ENCODE data around the gene IL24. TPM values are rescaled to one million over a fixed set of nuclear protein-coding genes. Genes with fewer than 3 reads are reported as not detected.

IL24 gene
- total RNA-seq, 1 donor from 2014 or later = not detected

DNA sequence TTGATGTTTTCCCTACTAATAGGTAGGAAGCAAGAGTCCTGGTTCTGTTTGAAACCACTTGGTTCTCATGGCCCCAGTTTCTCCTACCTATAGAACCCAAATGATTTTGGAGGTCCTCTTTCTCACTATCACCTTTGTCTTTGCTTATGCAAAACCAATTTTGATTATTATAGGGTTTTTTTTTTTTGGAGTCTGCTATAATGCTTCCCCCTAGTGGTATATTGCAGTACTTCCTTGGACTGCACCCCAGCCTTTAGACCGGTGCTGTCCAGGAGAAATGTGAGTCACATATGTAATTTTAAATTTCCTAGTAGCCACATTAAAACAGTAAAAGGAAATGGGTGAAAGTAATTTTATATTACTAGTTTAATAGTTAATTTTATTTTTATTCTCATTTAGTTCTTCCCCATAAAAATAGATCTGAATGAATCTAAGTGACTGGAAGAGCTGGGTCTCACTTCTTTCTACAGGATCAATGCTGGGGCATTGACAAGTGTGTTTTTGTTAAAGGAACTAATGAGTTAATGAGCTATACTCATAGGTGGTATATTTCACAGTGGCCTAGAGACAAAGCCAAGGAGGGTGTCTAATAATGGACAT, 13.9 kb downstream of the IL24 start:
- POLR2A ChIA-PET = interaction anchor here (0.7 to 12.0 kb wide), 3 partner anchors 11 to 411 kb away, joined by 4 to 267 read pairs (median 48); partner anchors contain the start of gene FCMR

GRCh38 chr1:206912445-206913095, 15.3 kb downstream of the IL24 start:
- Mint-ChIP-seq H3K36me3 (ENCODE audit: low read depth) (peaks cover 89% of the 10 kb centered on the region), H3K27me3 (no peaks in the 10 kb centered on the region), H3K9me3 (no peaks in the 10 kb centered on the region), H3K27ac (no peak overlapping the region), H3K4me1 (peaks cover 93% of the 10 kb centered on the region), H3K4me3 (peak overlapping the region; percentile 42)
- POLR2A ChIA-PET = interaction anchor here (0.9 to 12.0 kb wide), 7 partner anchors 10 to 277 kb away, joined by 3 to 267 read pairs (median 4); partner anchors contain the start of genes DYRK3, FCMR and MAPKAPK2
- CTCF ChIA-PET = interaction anchor here (0.5 to 9.7 kb wide), 41 partner anchors 9 to 417 kb away, joined by 3 to 383 read pairs (median 6); partner anchors contain the start of genes DYRK3, FCMR, IL19 and IL20
- ATAC-seq (ENCODE audit: low read depth) (peak; percentile 54), DNase-seq (no peak)
- TF ChIP-seq CTCF (IDR thresholded peaks at IDR 0.05) = peak; percentile 72
- intact Hi-C loops (cut with micrococcal nuclease) = loop anchor here (1.0 to 5.0 kb wide), 7 partner anchors 13 to 300 kb away; partner anchors contain the start of gene EIF2D

More for the DNA sequence above, 13.9 kb downstream of the IL24 start:
- Mint-ChIP-seq H3K36me3 (ENCODE audit: low read depth) (peaks cover 87% of the 10 kb centered on the region), H3K27me3 (no peaks in the 10 kb centered on the region), H3K27ac (peak overlapping the region; percentile 33), H3K4me3 (peak overlapping the region; percentile 17), H3K4me1 (peaks cover 92% of the 10 kb centered on the region), H3K9me3 (no peaks in the 10 kb centered on the region)
- intact Hi-C loops (cut with micrococcal nuclease) = loop anchor here (1.0 to 5.0 kb wide), 5 partner anchors 46 to 299 kb away; partner anchors contain the start of genes EIF2D and IL20
- CTCF ChIA-PET = interaction anchor here (0.6 to 9.7 kb wide), 28 partner anchors 8 to 366 kb away, joined by 3 to 383 read pairs (median 8); partner anchors contain the start of genes DYRK3, FCMR, IL20 and IL24
- ATAC-seq (ENCODE audit: low read depth) (peak; percentile 60), DNase-seq (no peak)
- peak; percentile 68 for TF ChIP-seq CTCF (IDR thresholded peaks at IDR 0.05)

- no peak for DNase-seq
- H3K4me3 Mint-ChIP-seq = no peak overlapping the region
Observed at GRCh38 chr1:206913766-206914537, 16.7 kb downstream of the IL24 start.

DNA sequence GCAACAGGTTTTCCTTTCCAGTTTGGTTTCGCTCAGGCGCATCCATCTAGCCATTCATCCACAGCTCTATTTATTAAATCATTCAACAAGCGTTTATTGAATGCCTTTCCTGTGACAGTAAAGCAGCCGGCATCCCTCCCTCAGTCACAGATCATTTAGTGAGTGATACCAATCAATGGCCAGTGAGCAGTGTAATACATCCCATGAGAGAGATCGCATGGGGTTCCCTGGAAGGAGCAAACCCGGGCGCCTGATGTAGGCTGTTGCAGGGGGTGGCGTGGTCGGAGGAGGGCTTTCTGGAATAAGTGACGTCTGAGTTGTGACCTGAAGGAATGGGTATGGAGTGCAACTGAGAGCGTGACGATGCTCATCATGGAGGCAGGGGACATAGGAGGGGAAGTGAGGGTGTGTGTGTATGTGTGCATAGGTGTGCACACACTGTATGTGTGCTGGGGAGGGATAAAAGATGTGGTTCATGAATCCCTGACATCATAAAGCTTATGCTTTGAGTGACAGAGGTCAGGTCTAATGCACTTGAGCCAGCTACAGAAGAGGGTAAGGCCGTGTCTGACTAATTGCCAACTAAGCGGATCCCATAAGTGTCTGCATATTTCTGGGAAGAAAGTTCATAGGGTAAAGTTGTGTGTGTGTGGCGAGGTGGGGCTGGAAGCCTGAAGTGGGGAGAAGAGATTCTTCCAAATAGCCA, 17.9 kb downstream of the IL24 start:
- Mint-ChIP-seq H3K4me3 (no peak overlapping the region), H3K36me3 (ENCODE audit: low read depth) (peaks cover 87% of the 10 kb centered on the region), H3K9me3 (no peaks in the 10 kb centered on the region), H3K4me1 (peaks cover 97% of the 10 kb centered on the region), H3K27ac (no peak overlapping the region), H3K27me3 (no peaks in the 10 kb centered on the region)
- ATAC-seq (ENCODE audit: low read depth) (no peak), DNase-seq (no peak)
- CTCF ChIA-PET = interaction anchor here (0.6 to 9.7 kb wide), 7 partner anchors 10 to 252 kb away, joined by 3 to 383 read pairs (median 5); no protein-coding TSS in a partner anchor
- POLR2A ChIA-PET = interaction anchor here (0.8 to 12.0 kb wide), 4 partner anchors 8 to 15 kb away, joined by 3 to 267 read pairs (median 6); no protein-coding TSS in a partner anchor
- intact Hi-C loops (cut with micrococcal nuclease) = no loop called here
- no peak for TF ChIP-seq CTCF (IDR thresholded peaks at IDR 0.05)

More at GRCh38 chr1:206913766-206914537, 16.7 kb downstream of the IL24 start:
- intact Hi-C loops (cut with micrococcal nuclease) = loop anchor here (2.0 to 5.0 kb wide), 2 partner anchors 57 to 302 kb away; partner anchors contain the start of gene EIF2D
- H3K4me1 Mint-ChIP-seq = peaks cover 93% of the 10 kb centered on the region
- no peak for ATAC-seq (ENCODE audit: low read depth)
- TF ChIP-seq CTCF (IDR thresholded peaks at IDR 0.05) = no peak
- no peaks in the 10 kb centered on the region for H3K27me3 Mint-ChIP-seq
- POLR2A ChIA-PET = interaction anchor here (0.8 to 12.0 kb wide), 3 partner anchors 8 to 15 kb away, joined by 3 to 267 read pairs (median 48); partner anchors contain the start of gene FCMR
- CTCF ChIA-PET = interaction anchor here (1.2 to 9.7 kb wide), 8 partner anchors 18 to 254 kb away, joined by 3 to 383 read pairs (median 51); partner anchors contain the start of gene IL20
- no peaks in the 10 kb centered on the region for H3K9me3 Mint-ChIP-seq
- H3K36me3 Mint-ChIP-seq (ENCODE audit: low read depth) = peaks cover 85% of the 10 kb centered on the region
- no peak overlapping the region for H3K27ac Mint-ChIP-seq
